Left renal cortex interstitium (tissue), 4 donors: ENCODE results near the gene GRAMD1B. TPM values are rescaled to one million over a fixed set of nuclear protein-coding genes. Genes with fewer than 3 reads are reported as not detected.

Experiments used
- DNase-seq, 4 donors: peaks; one replicate each; pipeline ENCODE4 v3.0.0-alpha.2; 2013; ENCODE audit warnings: low read depth in 4 of 4, low spot score in 2 of 4, missing footprints in 1 of 4
- polyA plus RNA-seq, 4 donors: library from polyadenylated mRNA; unstranded; fragments of 120-200 nt; gene quantifications; one replicate each; pipeline ENCODE4 v1.2.1, GENCODE V29; 2013; ENCODE audit not compliant: insufficient read length in 4 of 4

GRAMD1B gene
- polyA plus RNA-seq, 4 donors = 11.4 to 16.9 (median 13.6) TPM

GRCh38 chr11:123408619-123409455 lies 21.2 kb upstream of the GRAMD1B start:
- no peak for DNase-seq

GRCh38 chr11:123409456-123410217 lies 20.4 kb upstream of the GRAMD1B start:
- DNase-seq = no peak

GRCh38 chr11:123410218-123410549 lies 19.9 kb upstream of the GRAMD1B start:
- no peak for DNase-seq

DNA sequence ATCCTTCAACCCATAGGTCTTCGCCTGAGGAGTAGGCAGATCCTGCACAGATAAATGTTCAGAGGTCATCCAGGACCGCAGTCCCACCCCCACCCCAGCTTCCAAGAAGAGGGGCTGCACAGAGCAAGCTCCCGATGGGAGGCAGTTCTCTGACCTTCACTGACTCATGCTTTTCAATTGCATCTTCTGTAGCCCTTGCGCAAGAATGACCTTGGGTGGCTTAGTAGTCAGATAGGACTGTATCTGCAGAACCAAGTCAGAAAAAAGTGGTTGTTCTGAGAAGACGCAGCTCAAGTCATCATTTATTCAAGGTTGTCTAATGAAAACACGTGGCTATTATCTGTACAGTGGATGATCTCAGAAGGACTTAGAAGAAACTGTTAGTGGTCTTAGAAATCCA lies 16.4 kb upstream of the GRAMD1B start:
- no peak for DNase-seq

GRCh38 chr11:123416566-123416965 lies 13.5 kb upstream of the GRAMD1B start:
- no peak for DNase-seq

DNA sequence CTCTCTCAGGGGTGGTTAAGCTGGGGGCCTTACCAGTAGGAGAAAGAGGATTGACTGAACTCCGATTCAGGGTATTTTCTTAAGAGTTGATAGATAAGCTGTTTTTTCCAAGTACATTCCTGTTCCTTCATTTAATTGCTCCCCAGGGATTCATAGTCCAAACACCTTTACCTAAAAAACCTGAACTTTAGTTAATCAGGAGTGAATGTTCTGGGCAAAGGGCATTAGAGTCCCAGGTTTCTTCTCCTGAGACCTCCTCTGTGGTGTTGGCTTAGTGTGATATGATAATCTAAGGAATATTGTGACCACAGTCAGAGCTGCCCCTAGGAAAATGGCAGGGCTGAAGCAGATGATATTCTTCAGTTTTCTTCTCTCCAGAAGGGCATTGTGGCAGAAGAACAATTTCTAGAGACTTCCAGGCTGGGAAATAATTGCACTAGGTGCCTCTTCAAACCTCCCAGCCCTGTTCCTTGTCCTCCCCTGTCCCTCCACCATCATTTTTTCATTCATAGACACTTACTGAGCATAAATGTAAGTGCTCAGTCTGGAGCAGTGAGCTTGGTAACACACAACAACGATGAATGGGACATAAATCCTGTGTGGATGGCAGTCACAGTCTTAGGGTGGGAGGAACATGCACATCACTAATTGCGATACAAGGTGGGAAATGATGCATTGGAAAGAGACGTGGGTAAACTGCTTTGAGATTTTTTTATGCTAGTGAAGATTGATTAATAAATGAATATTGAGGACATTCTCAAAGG lies 11.5 kb upstream of the GRAMD1B start:
- no peak for DNase-seq

DNA sequence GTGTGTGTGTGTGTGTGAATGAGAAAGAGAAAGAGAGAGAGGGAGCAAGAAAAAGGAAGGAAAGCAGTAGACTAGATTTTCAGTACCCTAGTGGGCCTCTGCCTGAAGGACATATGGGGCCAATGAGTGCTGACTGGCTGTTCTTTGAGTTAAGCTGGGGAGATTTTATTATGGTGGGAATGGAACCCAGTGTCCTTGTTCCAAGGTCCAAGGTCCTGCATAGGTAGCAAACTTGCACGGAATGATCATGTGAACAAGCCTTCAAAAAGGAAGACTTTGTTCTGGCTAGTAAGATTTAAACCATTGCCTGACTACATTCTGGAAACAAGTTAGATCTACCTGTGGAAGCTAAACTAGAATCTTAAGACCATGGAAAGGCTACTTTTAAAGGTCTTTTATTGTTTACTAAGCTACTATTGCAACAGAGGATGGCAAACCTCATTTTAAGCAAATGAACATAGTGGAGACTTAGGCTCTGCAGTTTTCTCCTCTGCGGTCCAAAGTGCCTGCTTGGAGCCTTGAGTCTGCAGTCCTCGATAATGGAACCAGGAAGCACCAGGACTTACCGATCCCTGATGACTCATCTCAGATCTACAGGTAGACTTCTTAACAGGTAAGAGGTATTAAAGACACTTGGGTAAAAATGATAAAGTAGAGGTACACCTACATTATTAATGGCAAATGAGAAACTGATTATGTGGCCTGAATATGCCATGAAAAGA lies 10.2 kb upstream of the GRAMD1B start:
- DNase-seq = no peak

DNA sequence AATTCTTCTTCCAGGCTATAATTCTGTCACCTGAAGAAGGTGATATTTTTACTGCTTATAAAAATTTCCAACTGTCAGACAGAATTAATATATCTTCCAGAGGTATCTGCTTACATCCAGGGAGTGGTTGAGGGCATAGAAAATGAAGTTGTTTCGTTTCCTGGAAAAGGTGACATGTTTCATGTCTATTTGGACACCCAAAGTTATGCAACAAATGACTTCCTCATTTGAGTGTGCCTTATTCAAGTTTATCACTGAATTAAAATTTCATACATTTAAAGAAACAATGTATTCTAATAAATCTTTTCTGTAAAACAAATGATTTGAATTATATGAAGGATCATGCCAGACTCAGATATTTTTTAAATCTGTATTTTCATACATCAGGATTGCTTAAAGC lies 8.5 kb upstream of the GRAMD1B start:
- DNase-seq = no peak

- DNase-seq = no peak
Measured at GRCh38 chr11:123425367-123425766, 4.7 kb upstream of the GRAMD1B start.

- no peak for DNase-seq
Measured at GRCh38 chr11:123426789-123427188, 3.3 kb upstream of the GRAMD1B start.

- DNase-seq = no peak
Measured at GRCh38 chr11:123427405-123427804, 2.7 kb upstream of the GRAMD1B start.

DNA sequence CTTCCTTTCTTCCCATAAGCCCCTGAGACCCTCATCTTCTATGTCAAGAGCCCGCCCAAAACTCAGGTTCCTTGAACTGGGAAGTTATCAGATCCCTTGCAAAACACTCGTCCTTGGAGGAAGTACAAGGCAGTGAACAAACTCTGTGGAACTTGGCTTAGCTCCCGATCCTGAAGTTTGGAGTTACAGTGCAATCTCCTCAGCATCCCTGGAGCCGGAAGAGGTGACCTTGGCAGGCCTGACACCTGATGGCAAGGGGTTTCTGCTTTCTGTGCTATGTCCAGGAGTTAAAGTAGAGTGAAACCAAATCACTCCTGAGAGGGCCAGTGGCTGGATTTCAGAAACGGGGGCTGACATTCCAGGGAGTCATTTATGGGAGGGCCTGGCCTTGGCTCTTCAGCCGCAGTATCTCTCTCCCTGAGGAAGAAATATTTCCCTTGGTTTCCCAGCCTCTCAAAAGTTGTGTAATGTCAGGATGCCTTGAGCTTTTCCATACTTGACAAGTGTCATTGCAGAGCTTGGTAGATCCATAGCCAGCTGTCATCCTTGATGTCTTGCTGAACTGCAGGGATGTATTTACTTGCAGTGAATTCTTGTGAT lies 1.9 kb upstream of the GRAMD1B start:
- DNase-seq = no peak

GRCh38 chr11:123429336-123429735 lies 733 bp upstream of the GRAMD1B start:
- no peak for DNase-seq

DNA sequence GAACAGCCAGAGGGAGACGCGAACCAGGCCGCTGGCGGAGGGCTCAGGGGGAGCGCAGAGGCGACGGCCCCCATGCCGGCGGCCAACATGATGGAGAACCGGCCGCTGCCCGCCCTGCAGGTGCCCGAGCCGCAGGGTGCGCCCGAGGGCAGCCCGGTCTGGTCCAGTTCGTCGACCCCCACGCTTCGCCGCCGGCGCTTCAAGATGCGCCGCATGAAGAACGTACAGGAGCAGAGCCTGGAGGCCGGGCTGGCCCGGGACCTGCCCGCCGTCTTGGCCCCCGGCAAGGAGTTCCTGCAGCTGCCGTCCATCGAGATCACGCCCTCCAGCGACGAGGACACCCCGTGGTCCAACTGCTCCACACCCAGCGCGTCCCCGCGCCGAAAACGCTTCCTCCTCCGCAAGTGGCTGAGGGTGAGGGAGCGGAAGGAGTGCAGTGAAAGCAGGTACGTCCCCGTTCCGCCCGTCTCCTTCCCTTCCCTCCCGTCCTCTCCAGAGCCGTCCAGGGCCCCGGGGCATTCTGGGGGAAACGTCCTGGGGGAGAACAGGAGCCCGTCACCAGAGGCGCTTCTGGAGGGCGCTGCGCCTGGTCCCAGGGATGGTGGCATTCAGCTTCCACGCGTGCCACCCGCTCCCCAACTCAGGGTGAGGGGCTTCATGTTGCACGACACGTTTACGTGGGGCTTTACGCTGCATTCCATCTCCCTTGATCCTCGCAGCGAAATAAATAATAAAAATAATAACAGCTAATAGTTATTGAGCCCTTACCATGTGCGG lies 840 bp downstream of the GRAMD1B start:
- peak in 1 of 4 donors; percentile 44 for DNase-seq

- no peak for DNase-seq
Measured at GRCh38 chr11:123431619-123432018, 1.6 kb downstream of the GRAMD1B start.

DNA sequence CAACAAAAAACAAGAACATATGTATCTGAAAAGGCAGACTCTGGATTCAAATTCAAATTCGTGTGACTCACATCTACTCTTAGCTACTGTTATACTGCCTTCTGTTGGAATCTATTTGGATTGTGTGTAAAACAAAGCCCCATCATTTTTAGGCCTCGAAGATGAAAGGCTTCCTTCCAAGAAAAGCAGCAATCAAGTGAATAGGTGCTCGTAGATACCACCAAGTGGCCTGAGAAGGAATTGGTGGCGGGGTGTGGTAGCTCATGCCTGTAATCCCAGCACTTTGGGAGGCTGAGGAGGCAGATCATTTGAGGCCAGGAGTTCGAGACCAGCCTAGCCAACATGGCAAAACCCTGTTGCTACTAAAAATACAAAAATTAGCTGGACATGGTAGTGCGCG lies 4.2 kb downstream of the GRAMD1B start:
- DNase-seq = no peak

DNA sequence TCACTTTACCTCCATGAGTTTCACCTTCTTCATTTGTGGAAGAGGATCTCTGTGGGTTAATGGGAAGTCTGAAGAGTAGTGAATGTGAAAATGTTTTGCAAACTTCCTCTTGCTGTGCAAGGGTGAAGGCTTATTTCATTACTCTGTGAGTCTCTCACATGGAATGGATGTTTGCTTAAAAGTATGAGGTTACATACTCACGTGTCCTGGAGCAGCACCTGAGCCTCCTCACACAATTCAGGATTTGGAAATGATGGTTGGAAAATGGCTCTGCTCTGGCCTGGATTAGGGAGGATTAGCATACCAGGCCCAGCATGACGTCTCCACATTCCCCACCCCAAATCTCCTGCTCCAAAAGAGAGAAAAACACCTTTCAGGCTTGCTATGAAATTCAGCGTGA lies 4.8 kb downstream of the GRAMD1B start:
- no peak for DNase-seq

GRCh38 chr11:123437236-123437979 lies 7.3 kb downstream of the GRAMD1B start:
- DNase-seq = no peak

GRCh38 chr11:123438131-123438627 lies 8.1 kb downstream of the GRAMD1B start:
- peak in 2 of 4 donors; percentile 50 to 65 for DNase-seq
